ENCODE data around the gene RAPGEF1.

Gene RAPGEF1

DNA sequence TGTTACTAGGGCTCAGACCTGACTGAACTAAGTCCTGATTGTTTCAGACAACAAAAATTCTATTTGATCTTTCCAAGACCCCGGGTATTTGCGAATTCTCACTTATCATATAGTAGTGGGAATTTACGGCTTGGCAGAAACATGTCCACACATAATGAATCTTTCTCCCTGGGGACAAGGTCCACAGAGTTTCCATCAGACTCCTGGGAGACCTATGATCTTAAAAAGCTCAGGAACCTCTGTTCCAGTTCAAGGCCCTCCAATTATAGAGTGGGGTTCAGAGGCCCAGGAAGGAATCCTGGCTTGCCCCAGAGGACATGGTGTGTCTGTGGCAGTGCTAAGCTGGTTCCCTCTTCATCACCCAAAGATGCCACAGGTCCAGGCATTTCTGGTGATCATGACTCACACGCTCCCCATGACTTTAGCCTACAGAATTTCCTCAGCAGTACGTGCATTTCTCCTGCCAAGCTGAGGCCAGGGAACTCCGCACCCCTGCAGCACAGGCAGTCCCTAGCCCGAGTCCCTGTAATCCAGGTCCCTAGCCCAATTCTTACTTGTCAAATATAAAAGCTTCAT lies 12.6 kb downstream of the RAPGEF1 start:
- no peaks in the 10 kb centered on the region for H3K36me3 ChIP-seq (ENCODE audit: control insufficient read depth, low read depth, low read length)
- H3K9me3 ChIP-seq (ENCODE audit: control insufficient read depth, low read depth, low read length), result no peaks in the 10 kb centered on the region
- H3K4me3 ChIP-seq (ENCODE audit: low read length), result no peak overlapping the region
- peaks cover 15% of the 10 kb centered on the region for H3K4me1 ChIP-seq (ENCODE audit: control insufficient read depth, low read depth, low read length)
- no peaks in the 10 kb centered on the region for H3K27me3 ChIP-seq (ENCODE audit: control insufficient read depth, insufficient read depth, low read length)
- H3K9ac ChIP-seq (ENCODE audit: low read length), result no peak overlapping the region
- H3K27ac ChIP-seq (ENCODE audit: low read length), result no peak overlapping the region

DNA sequence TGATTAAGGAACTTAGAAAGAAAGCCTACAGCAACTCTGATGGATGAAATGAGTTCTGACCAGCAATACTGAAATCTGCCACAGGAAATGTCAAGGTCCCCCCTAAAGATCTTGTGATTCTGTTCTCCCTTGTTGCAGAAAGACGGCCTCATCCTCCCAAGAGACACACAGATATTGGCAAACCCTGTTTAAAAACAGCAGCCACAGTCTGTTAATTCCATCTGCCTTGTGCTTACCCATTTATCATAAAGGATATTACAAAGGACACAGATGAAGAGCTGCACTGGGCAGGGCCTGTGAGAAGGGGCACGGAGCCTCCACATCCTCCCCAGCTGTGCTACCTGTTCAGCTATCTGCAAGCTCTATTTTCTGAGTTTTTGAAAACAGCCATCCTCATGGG lies 15.2 kb downstream of the RAPGEF1 start:
- H3K27me3 ChIP-seq (ENCODE audit: control insufficient read depth, insufficient read depth, low read length), result no peaks in the 10 kb centered on the region
- no peaks in the 10 kb centered on the region for H3K9me3 ChIP-seq (ENCODE audit: control insufficient read depth, low read depth, low read length)
- H3K4me1 ChIP-seq (ENCODE audit: control insufficient read depth, low read depth, low read length), result peaks cover 15% of the 10 kb centered on the region
- H3K36me3 ChIP-seq (ENCODE audit: control insufficient read depth, low read depth, low read length), result no peaks in the 10 kb centered on the region
- no peak overlapping the region for H3K27ac ChIP-seq (ENCODE audit: low read length)
- no peak overlapping the region for H3K9ac ChIP-seq (ENCODE audit: low read length)
- no peak overlapping the region for H3K4me3 ChIP-seq (ENCODE audit: low read length)

DNA sequence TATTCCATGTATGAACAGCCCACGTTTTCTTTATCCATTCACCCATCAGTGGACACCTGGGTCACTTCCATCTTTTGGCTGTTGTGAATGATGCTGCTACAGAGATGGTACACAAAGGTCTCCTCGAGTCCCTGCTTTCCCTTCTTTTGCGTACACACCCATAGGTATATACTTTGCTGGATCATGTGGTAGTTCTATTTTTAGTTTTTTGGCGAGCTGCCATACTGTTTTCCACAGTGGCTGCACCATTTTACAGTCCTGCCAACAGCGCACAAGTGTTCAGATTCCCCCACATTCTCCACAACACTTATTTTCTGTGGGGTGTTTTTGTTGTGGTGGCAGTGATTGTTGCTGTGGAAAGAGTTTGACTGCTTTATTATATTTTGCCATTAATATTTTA lies 16.2 kb downstream of the RAPGEF1 start:
- H3K9ac ChIP-seq (ENCODE audit: low read length), result no peak overlapping the region
- H3K27ac ChIP-seq (ENCODE audit: low read length), result no peak overlapping the region
- H3K9me3 ChIP-seq (ENCODE audit: control insufficient read depth, low read depth, low read length), result no peaks in the 10 kb centered on the region
- H3K36me3 ChIP-seq (ENCODE audit: control insufficient read depth, low read depth, low read length), result no peaks in the 10 kb centered on the region
- no peaks in the 10 kb centered on the region for H3K27me3 ChIP-seq (ENCODE audit: control insufficient read depth, insufficient read depth, low read length)
- peaks cover 12% of the 10 kb centered on the region for H3K4me1 ChIP-seq (ENCODE audit: control insufficient read depth, low read depth, low read length)
- no peak overlapping the region for H3K4me3 ChIP-seq (ENCODE audit: low read length)

DNA sequence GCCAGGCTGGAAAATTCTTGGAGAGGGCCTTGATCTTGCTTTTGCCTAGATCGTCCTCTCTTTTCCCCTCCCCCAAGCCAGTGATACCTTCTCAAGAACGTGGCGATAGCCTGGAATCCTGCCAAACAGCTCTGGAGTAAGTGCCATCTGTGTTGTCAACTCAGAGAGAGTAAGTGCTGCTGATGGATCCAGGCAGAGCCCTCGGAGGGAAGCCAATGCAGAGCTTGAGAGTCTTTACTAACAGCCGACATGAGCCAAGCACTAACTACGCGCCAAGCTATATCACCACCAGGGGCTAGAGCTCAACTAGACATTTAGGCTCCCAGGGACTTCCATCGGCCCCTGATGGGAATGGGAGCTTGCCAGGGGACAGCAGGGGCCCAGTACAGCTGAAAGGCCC lies 17.6 kb downstream of the RAPGEF1 start:
- Histone ChIP-seq H3K36me3 (ENCODE audit: control insufficient read depth, low read depth, low read length) (no peaks in the 10 kb centered on the region), H3K4me3 (ENCODE audit: low read length) (no peak overlapping the region), H3K27me3 (ENCODE audit: control insufficient read depth, insufficient read depth, low read length) (no peaks in the 10 kb centered on the region), H3K9ac (ENCODE audit: low read length) (no peak overlapping the region), H3K27ac (ENCODE audit: low read length) (no peak overlapping the region), H3K9me3 (ENCODE audit: control insufficient read depth, low read depth, low read length) (no peaks in the 10 kb centered on the region), H3K4me1 (ENCODE audit: control insufficient read depth, low read depth, low read length) (no peaks in the 10 kb centered on the region)

DNA sequence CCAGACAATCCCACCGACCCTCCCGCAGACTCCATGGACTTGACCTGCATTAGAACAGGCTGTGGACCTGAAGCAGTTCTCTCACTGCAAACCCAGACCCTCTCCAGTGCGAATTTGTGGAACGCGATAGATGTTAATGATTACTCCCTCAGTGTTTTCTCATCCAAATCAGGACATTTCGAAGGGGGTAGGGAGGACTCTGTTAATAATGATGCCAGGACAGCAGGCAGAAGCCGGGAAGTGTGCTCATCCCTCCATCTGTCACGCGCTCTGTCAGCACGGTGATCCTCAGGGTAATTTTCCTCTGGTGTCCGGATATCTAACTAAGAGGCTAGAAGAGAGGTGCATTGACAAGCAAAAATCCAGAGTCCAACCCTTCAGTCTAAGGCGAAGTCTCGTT lies 18.8 kb downstream of the RAPGEF1 start:
- Histone ChIP-seq H3K9ac (ENCODE audit: low read length) (no peak overlapping the region), H3K4me1 (ENCODE audit: control insufficient read depth, low read depth, low read length) (no peaks in the 10 kb centered on the region), H3K9me3 (ENCODE audit: control insufficient read depth, low read depth, low read length) (no peaks in the 10 kb centered on the region), H3K4me3 (ENCODE audit: low read length) (no peak overlapping the region), H3K27ac (ENCODE audit: low read length) (no peak overlapping the region), H3K27me3 (ENCODE audit: control insufficient read depth, insufficient read depth, low read length) (no peaks in the 10 kb centered on the region), H3K36me3 (ENCODE audit: control insufficient read depth, low read depth, low read length) (no peaks in the 10 kb centered on the region)

DNA sequence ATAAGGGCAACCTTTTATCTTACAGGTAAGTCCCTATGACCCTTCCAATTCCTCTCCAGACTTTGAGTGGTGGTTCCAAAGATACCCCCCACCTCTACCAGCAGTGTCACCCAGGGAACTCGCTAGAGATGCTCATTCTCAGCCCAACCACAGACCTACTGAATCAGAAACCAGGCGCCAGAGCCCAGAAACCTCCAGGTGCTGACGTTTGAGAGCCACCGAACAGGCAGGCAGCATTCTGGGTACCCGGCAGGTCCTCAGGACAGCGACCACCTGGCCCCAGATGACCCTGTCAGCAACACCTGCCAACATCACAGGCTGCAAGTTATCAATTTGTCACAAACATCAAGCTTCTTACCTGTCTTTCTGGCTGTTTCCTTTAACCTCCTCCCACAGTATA lies 19.5 kb downstream of the RAPGEF1 start:
- Histone ChIP-seq H3K36me3 (ENCODE audit: control insufficient read depth, low read depth, low read length) (no peaks in the 10 kb centered on the region), H3K9me3 (ENCODE audit: control insufficient read depth, low read depth, low read length) (no peaks in the 10 kb centered on the region), H3K4me1 (ENCODE audit: control insufficient read depth, low read depth, low read length) (no peaks in the 10 kb centered on the region)

DNA sequence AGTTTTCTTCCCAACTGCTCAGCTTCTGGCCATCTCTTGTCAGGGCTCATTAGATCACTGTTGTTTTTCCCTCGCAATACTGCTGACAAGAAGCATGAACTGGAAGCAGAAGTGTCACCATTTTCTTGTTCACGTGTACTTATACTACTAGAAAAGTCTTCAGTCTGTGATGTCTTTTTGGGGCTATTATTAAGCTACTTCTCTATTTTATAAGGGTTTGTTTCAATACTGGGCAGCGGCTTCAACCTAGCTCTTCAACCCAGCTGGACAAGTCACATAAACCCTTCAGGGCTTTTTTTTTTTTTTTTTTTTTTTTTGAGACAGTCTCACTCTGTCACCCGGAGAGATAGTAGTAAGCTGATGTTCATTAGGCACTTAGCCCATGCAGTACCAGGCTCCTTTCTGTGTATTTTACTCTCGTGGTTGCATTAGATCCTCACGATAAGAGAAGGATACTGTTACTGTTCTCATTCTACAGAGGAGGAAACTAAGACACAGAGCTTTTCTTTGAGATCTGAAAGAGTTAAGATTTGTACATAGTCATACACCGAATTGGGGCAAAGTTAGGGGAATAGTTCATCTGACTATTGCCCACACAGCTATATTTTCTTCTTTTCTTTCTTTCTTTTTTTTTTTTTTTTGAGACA lies 20.5 kb downstream of the RAPGEF1 start:
- no peak overlapping the region for H3K9ac ChIP-seq (ENCODE audit: low read length)
- H3K4me1 ChIP-seq (ENCODE audit: control insufficient read depth, low read depth, low read length), result no peaks in the 10 kb centered on the region
- H3K36me3 ChIP-seq (ENCODE audit: control insufficient read depth, low read depth, low read length), result no peaks in the 10 kb centered on the region

More for the DNA sequence above, 19.5 kb downstream of the RAPGEF1 start:
- Histone ChIP-seq H3K27ac (ENCODE audit: low read length) (no peak overlapping the region), H3K4me3 (ENCODE audit: low read length) (no peak overlapping the region), H3K9ac (ENCODE audit: low read length) (no peak overlapping the region), H3K27me3 (ENCODE audit: control insufficient read depth, insufficient read depth, low read length) (no peaks in the 10 kb centered on the region)

DNA sequence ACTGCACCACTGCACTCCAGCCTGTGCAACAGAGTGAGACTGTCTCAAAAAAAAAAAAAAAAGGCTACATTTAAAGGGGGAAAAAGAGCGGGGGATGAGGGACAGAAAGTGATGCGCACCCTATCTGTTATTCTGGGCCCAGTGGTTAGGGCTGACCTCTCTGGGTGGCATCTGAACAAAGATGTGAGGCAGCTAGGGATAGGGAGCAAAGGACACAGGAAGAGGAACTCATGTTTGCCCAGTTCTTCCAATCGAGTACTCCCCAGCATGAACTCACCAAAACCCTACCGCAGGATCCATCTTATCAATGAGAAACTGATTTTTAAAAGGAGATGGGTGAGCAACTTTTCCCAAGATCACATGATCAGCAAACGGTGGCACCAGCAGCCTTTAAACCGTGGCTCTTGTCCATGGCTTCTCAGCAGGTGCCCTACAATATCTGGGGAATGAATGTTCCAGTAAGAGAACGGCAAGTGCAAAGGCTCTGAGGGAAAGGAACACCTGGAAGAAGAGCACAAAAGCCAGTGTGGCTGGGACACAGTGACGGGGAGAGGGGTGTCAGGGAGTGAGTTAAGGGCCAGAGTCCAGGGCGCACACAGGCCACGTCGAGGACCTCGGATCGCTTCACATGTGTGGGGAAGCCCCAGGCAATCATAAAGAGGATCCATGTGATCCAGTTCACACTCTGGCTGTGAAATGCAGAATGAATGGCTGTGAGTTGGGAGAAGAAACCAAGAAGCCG lies 22.0 kb downstream of the RAPGEF1 start:
- Histone ChIP-seq H3K36me3 (ENCODE audit: control insufficient read depth, low read depth, low read length) (no peaks in the 10 kb centered on the region), H3K9ac (ENCODE audit: low read length) (no peak overlapping the region), H3K27ac (ENCODE audit: low read length) (no peak overlapping the region), H3K9me3 (ENCODE audit: control insufficient read depth, low read depth, low read length) (no peaks in the 10 kb centered on the region), H3K4me1 (ENCODE audit: control insufficient read depth, low read depth, low read length) (peaks cover 2% of the 10 kb centered on the region), H3K27me3 (ENCODE audit: control insufficient read depth, insufficient read depth, low read length) (no peaks in the 10 kb centered on the region), H3K4me3 (ENCODE audit: low read length) (no peak overlapping the region)

More for the DNA sequence above, 20.5 kb downstream of the RAPGEF1 start:
- Histone ChIP-seq H3K27me3 (ENCODE audit: control insufficient read depth, insufficient read depth, low read length) (no peaks in the 10 kb centered on the region), H3K27ac (ENCODE audit: low read length) (no peak overlapping the region), H3K4me3 (ENCODE audit: low read length) (no peak overlapping the region), H3K9me3 (ENCODE audit: control insufficient read depth, low read depth, low read length) (no peaks in the 10 kb centered on the region)

DNA sequence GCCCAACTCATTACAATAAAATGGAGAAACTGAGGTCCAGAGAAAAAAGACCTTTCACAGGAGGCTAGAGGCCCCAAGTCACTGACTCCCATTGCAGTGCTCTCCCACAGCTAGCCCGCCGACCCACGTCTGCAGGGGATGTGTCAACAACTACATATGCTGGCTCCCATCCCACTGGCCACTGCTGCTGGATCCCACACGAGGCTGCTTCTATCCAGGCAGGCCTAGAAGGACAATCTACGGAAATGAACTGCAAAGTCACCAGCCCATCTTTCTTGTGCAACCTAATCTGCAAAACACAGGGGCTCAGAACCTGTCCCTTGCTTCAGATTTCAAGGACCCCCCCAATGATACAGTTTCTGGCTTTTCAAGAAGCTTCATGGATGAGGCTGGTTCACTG lies 24.0 kb downstream of the RAPGEF1 start:
- no peak overlapping the region for H3K27ac ChIP-seq (ENCODE audit: low read length)
- no peak overlapping the region for H3K4me3 ChIP-seq (ENCODE audit: low read length)
- no peaks in the 10 kb centered on the region for H3K9me3 ChIP-seq (ENCODE audit: control insufficient read depth, low read depth, low read length)
- peaks cover 9% of the 10 kb centered on the region for H3K4me1 ChIP-seq (ENCODE audit: control insufficient read depth, low read depth, low read length)
- no peaks in the 10 kb centered on the region for H3K36me3 ChIP-seq (ENCODE audit: control insufficient read depth, low read depth, low read length)
- no peaks in the 10 kb centered on the region for H3K27me3 ChIP-seq (ENCODE audit: control insufficient read depth, insufficient read depth, low read length)
- no peak overlapping the region for H3K9ac ChIP-seq (ENCODE audit: low read length)

DNA sequence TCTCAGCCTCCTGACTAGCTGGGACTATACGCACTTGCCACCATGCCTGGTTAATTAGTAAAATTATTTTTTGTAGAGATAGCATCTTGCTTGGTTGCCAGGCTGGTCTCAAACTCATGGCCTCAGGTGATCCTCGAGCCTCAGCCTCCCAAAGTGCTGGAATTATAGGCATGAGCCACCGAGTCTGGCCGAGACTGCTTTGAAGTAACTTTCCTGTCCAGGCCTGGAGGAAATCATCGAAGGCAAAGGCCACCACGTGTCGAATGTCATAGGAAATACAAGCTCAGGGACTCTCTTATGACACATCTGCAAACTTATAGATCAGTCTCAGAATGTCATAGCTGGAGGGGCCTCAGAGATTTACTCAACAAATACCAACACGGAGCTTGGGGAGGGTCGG lies 25.1 kb downstream of the RAPGEF1 start:
- H3K4me1 ChIP-seq (ENCODE audit: control insufficient read depth, low read depth, low read length), result peaks cover 11% of the 10 kb centered on the region
- no peaks in the 10 kb centered on the region for H3K27me3 ChIP-seq (ENCODE audit: control insufficient read depth, insufficient read depth, low read length)
- H3K4me3 ChIP-seq (ENCODE audit: low read length), result no peak overlapping the region
- H3K9ac ChIP-seq (ENCODE audit: low read length), result no peak overlapping the region
- H3K9me3 ChIP-seq (ENCODE audit: control insufficient read depth, low read depth, low read length), result no peaks in the 10 kb centered on the region
- no peak overlapping the region for H3K27ac ChIP-seq (ENCODE audit: low read length)
- no peaks in the 10 kb centered on the region for H3K36me3 ChIP-seq (ENCODE audit: control insufficient read depth, low read depth, low read length)

DNA sequence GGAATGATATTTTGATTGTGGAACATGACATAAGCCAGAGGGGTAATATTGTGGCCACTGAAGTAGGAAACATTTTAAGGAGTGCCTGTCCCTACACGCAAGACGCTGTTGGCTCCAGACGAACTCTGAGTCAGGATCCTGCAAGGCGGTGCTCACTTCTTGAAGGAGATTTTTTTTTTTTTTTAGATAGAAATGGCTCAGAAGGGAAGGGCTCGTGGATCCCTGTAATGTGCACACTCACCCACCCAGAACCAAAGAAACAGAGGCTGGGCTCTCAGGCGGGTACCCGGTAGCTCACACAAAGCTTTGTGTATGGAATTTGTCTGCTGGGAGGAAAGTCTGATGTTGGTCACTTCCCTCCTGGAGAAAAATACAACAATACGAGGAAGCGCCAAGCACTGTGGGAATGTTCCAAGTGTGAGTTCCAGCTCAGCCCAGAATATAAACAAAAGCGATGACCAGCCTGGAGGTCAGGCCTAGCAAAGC lies 25.7 kb downstream of the RAPGEF1 start:
- no peaks in the 10 kb centered on the region for H3K9me3 ChIP-seq (ENCODE audit: control insufficient read depth, low read depth, low read length)
- H3K4me3 ChIP-seq (ENCODE audit: low read length), result no peak overlapping the region
- H3K27me3 ChIP-seq (ENCODE audit: control insufficient read depth, insufficient read depth, low read length), result no peaks in the 10 kb centered on the region
- H3K9ac ChIP-seq (ENCODE audit: low read length), result no peak overlapping the region
- H3K27ac ChIP-seq (ENCODE audit: low read length), result no peak overlapping the region
- peaks cover 16% of the 10 kb centered on the region for H3K4me1 ChIP-seq (ENCODE audit: control insufficient read depth, low read depth, low read length)
- H3K36me3 ChIP-seq (ENCODE audit: control insufficient read depth, low read depth, low read length), result no peaks in the 10 kb centered on the region
